GM12874 (cell line): Measurements from ENCODE around the gene AKT1.

ENCODE experiments used
- TF ChIP-seq, protein P1 (sequence below): IDR thresholded peaks from 2 replicates; pipeline ENCODE4 v1.5.1; 2011; ENCODE audit warnings: low read depth, mild to moderate bottlenecking, control low read depth, low read length, moderate library complexity; ENCODE audit not compliant: insufficient read depth

Gene AKT1

GRCh38 chr14:104821971-104822608, 26.5 kb upstream of the AKT1 start:
- TF ChIP-seq, protein P1, sequence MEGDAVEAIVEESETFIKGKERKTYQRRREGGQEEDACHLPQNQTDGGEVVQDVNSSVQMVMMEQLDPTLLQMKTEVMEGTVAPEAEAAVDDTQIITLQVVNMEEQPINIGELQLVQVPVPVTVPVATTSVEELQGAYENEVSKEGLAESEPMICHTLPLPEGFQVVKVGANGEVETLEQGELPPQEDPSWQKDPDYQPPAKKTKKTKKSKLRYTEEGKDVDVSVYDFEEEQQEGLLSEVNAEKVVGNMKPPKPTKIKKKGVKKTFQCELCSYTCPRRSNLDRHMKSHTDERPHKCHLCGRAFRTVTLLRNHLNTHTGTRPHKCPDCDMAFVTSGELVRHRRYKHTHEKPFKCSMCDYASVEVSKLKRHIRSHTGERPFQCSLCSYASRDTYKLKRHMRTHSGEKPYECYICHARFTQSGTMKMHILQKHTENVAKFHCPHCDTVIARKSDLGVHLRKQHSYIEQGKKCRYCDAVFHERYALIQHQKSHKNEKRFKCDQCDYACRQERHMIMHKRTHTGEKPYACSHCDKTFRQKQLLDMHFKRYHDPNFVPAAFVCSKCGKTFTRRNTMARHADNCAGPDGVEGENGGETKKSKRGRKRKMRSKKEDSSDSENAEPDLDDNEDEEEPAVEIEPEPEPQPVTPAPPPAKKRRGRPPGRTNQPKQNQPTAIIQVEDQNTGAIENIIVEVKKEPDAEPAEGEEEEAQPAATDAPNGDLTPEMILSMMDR: no peak

GRCh38 chr14:104821229-104821945, 25.8 kb upstream of the AKT1 start:
- TF ChIP-seq, protein P1: no peak

DNA sequence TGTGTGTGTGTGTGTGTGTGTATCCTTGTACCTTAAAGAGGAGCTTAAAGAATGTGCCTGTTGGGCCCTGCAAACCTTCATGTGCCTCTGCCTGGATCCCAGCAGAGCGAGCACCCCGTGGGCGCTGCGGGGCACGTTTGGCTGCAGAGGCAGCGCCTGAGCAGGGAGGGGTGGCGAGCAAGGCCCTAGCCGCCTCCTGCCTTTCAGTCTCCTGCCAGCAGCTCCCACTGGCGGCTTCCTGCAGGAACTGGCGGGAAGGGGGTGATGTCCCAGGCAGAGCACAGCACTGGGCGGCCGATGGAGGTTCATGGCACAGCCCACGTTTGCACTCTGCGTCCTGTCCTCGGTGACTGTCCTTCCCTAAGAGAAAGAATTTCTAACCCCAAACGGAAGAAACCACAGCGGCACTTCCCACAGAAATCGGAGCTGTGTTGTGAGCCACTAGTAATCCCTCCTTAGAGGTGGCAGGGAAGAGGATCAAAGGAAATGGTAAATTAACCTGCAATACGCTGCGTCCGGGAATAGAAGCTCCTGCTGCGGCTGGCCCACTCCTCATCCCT, 25.2 kb upstream of the AKT1 start:
- TF ChIP-seq, protein P1: no peak

GRCh38 chr14:104819361-104819781, 23.8 kb upstream of the AKT1 start:
- TF ChIP-seq, protein P1: no peak

- TF ChIP-seq, protein P1: no peak
Observed at GRCh38 chr14:104818714-104819161, 23.2 kb upstream of the AKT1 start.

GRCh38 chr14:104817930-104818713, 22.6 kb upstream of the AKT1 start:
- TF ChIP-seq, protein P1: no peak

- TF ChIP-seq, protein P1: no peak
Observed at GRCh38 chr14:104816616-104816884, 21.0 kb upstream of the AKT1 start.
